GM12892 (cell line): ENCODE results near the gene FBXO24.
"Not testable (repeated sequence)": the region's sequence is repeated elsewhere in the genome, so short reads cannot be mapped to it uniquely, and the experiment has no call there.

Experiments used
- POLR2A ChIP-seq: IDR thresholded peaks from 2 replicates; pipeline ENCODE4 v1.6.1; 2011; ENCODE audit warnings: low read depth, low read length, control low read depth
- TAF1 ChIP-seq: IDR thresholded peaks from 2 replicates; pipeline ENCODE4 v1.6.1; 2011; ENCODE audit warnings: low read depth, mild to moderate bottlenecking, control low read depth, low read length, borderline replicate concordance

GRCh38 chr7:100564405-100564804 lies 21.7 kb upstream of the FBXO24 start:
- not testable (repeated sequence) for TF ChIP-seq POLR2A, TAF1
